MM.1S (cell line): ENCODE data around the gene MAT2A.

ENCODE experiments used
- CTCF ChIP-seq: fragments of 300-600 bp; sonication (generic); IDR thresholded peaks from 2 replicates; pipeline ENCODE4 v1.5.1; 2016; ENCODE audit warnings: antibody characterized with exemption, low read length, mixed read lengths
- EZH2phosphoT487 ChIP-seq: fragments of 300-600 bp; sonication (generic); IDR thresholded peaks from 2 replicates; pipeline ENCODE4 v1.6.1; 2018; ENCODE audit warnings: antibody characterized with exemption, low read length

GRCh38 chr2:85497944-85498630, 40.9 kb upstream of the MAT2A start:
- no peak for TF ChIP-seq CTCF
- TF ChIP-seq EZH2phosphoT487, result no peak
